H1 (cell line): ENCODE measurements around the gene RPLP2. TPM values are rescaled to one million over a fixed set of nuclear protein-coding genes. Genes with fewer than 3 reads are reported as not detected.

ENCODE experiments used
- CTCF ChIP-seq, 3 experiments: IDR thresholded peaks; 1 replicate in 2 of 3; 2 replicates in 1 of 3; pipeline versions ENCODE4 v1.5.1 to v1.6.1; 2011; ENCODE audit warnings: low read length in 3 of 3, mild to moderate bottlenecking in 3 of 3, inconsistent platforms in 2 of 3, low read depth in 1 of 3, moderate library complexity in 1 of 3; ENCODE audit not compliant: insufficient read depth in 1 of 3; ENCODE audit errors: control extremely low read depth in 1 of 3
- polyA plus RNA-seq, 7 experiments: library from polyadenylated mRNA; depleted of rRNA in 3 of 7; stranded (reverse) in 5 of 7; unstranded in 2 of 7; fragments of >200 nt in 5 of 7; fragments of 200-250 nt in 2 of 7; gene quantifications; 1 replicate in 5 of 7; 2 replicates in 1 of 7; 4 replicates in 1 of 7; pipeline versions ENCODE4 v1.2.1 to v1.2.3, GENCODE V29; 2011 to 2013; ENCODE audit warnings: missing spikeins in 2 of 7, mixed read lengths in 2 of 7
- total RNA-seq: library from RNA; stranded (reverse); fragmentation: NEBNext Ultra II Directional; extraction: Animal tissue kit (Norgen Biotek cat#: 25700); gene quantifications from 2 replicates; pipeline ENCODE4 v1.2.1, GENCODE V29; 2021

RPLP2 gene
- total and polyA plus RNA-seq, 2 of the 8 experiments (the other 6 are each of a cell fraction or from before 2014, with no cell fraction given): 1,789 to 2,106 TPM

GRCh38 chr11:765025-765801, 44.6 kb upstream of the RPLP2 start (continued):
- TF ChIP-seq CTCF (IDR thresholded peaks at IDR 0.05; ENCODE audit: control extremely low read depth in 1 of 3, insufficient read depth in 1 of 3, low read depth in 1 of 3, low read length in 3 of 3): peak; percentile 66 to 94 (median 82)
